Activated CD8-positive, alpha-beta memory T cell treated with anti-CD3 and anti-CD28 coated beads, Interleukin-2, amount 50 U/mL, for 24 hours (primary cell): ENCODE results near the gene TBC1D5.

ENCODE experiments used
- DNase-seq: peaks from one replicate; pipeline ENCODE4 v3.0.0-alpha.2; 2020; ENCODE audit errors: extremely low read depth

TBC1D5 gene

GRCh38 chr3:17479681-17480405 lies 262.6 kb downstream of the TBC1D5 start:
- no peak for DNase-seq

- no peak for DNase-seq
Measured at GRCh38 chr3:17478673-17479072, 263.8 kb downstream of the TBC1D5 start.

GRCh38 chr3:17473761-17474160 lies 268.7 kb downstream of the TBC1D5 start:
- DNase-seq, result no peak

DNA sequence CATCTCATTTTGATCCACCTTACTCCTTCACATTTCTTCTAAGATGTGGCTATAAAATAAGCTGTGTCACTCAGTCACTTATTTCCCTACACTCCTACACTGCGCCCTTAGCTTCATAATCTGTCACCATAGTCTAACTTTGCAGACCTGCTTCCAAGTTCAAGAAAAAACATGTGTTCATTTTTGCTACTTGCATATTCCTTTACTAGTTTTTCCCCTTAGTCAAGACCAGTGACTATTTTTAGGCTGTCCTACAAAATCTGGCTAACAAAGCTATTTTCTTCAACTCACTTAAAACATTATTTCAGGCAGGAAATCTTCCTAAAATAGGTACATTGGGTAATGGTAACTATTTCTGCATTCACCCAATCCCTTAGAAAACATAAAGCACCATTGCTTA lies 272.5 kb downstream of the TBC1D5 start:
- DNase-seq, result no peak

GRCh38 chr3:17469520-17469919 lies 272.9 kb downstream of the TBC1D5 start:
- no peak for DNase-seq

GRCh38 chr3:17466028-17466427 lies 276.4 kb downstream of the TBC1D5 start:
- DNase-seq, result no peak

DNA sequence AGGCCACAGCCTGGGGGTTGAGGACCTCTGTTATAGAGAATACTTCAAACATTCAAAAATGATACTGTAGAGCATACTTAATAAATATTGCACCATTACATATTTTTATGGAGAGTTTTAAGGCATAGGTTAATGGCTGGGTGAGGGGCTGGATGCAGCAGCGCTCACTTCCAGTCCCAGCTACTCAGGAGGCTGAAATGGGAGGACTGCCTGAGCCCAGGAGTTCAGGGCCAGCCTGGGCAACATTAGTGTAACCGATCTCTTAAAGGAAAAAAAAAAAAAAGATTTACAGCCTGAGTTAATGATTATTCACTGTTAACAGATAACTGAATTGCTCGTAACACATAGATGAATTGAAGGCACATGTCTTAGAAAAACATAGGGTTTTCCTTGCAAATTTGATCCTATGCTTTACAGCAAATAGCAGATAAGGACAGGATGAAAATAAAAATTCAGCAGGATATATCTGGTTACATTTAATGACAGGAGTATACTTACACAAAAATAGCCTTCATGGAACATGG lies 282.9 kb downstream of the TBC1D5 start:
- no peak for DNase-seq

DNA sequence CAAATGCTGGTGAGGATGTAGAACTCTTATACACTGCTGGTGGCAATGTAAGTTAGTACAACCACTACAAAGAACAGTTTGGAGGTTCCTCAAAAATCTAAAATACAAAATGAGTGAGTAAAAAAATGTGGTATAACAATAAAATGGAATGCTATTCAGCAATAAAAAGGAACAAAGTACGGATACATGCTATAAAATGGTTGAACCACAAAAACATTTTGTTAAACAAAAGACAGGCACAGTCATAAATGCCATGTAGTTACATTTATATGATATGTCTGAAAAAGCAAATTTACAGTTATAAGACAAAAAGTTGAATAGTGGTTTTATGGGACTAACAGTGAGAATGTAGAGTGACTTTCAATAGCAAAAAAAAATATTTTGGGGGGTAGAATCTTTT lies 285.8 kb downstream of the TBC1D5 start:
- DNase-seq, result no peak

- DNase-seq, result no peak
Measured at GRCh38 chr3:17456046-17456445, 286.4 kb downstream of the TBC1D5 start.

- DNase-seq, result no peak
Measured at GRCh38 chr3:17444865-17445264, 297.6 kb downstream of the TBC1D5 start.

- DNase-seq, result no peak
Measured at GRCh38 chr3:17443142-17443541, 299.3 kb downstream of the TBC1D5 start.

DNA sequence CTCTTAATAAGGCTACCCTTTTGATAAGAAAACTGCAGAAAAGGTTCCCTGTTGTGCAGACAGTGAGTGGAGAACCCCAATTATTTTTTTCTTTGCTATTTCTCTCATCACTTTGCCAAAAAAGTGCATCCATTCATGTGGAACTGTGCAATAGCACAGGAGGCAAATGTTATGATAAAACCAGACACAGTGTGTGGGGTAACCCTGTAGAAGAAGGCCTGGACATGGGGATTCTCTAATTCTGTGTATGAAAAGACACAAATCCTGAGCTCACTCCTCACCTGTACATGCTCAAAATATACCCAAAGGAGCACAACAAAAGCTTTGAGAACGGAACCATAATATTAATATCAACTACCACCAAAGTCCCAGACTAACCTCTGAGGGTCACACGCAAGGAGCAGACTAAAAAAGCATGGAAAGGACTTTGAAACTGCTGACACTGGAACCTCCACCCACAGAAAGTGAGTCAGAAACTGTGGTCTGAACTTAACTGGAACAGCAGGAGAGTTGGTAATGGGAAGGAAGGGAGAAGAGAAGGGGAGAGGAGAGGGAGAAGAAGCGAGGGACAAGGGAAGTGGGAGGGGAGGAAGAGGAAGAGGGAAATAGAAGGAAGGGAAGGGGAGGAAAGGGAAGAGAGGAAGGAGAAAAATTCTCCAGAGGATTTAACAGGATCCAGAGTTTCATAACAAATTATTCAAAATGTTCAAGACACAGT lies 299.9 kb downstream of the TBC1D5 start:
- DNase-seq, result no peak

- DNase-seq, result no peak
Measured at GRCh38 chr3:17433876-17434275, 308.6 kb downstream of the TBC1D5 start.

GRCh38 chr3:17432236-17432635 lies 310.2 kb downstream of the TBC1D5 start:
- DNase-seq, result no peak

DNA sequence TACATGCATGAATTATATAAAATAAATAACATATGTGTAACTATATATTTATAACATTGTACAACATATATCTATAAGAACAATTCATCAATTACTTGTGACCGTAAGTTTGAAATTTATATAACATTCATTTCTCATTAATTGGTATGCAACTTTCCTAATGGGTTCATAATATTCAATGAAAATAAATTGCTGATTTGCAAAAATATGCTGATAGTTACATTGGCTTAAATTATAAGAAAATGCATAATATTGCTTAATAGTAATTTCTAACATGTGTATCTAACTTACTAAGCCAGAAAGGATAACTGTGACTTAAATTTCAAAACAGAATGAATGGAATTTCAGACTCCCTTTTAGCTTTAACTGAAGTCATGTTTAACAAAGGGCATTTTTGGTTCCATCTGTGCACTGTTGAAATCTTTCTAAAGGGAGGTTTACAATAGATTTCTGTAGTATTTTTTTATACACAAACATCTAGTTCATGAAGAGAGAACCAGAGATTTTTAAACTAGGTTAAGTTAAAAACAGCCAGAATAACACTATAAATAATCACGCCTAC lies 310.9 kb downstream of the TBC1D5 start:
- no peak for DNase-seq

DNA sequence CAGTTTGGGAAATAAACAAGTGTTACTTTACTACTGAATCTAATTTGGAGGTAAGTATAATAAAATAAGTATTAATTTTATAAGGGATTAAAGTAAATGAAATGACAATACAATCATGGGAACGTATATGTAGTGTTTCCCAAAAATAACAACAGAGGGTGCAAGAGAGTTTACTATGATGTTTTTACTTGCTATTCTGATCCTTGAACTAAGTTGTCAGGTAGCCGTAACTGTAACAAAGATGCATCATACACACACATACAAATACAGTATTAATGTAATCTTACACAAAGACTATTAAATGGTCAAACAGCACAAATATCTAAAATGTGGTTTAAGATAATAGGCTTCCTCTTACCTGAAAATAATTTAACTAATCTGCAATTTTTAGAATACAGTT lies 311.4 kb downstream of the TBC1D5 start:
- DNase-seq, result no peak

DNA sequence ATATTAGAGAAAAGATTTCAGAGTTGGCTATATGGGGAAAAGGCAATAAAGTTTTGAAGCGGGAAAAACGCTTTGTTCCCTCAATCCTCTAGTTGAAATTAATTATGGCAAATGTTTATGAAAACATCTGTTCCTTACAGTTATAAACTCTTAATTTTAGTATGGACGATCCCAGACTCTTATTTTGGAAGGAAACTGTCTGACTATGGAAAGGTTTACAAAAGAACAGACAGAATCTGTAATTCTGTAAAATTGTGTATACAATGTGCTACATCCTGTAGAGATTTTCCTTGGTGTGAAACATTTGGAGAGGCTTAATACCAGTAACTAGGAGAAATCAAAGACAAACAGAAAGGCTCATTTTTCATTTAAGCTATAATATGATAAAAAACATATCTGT lies 311.8 kb downstream of the TBC1D5 start:
- DNase-seq, result no peak

- DNase-seq, result no peak
Measured at GRCh38 chr3:17423786-17424536, 318.5 kb downstream of the TBC1D5 start.

- no peak for DNase-seq
Measured at GRCh38 chr3:17422636-17423035, 319.8 kb downstream of the TBC1D5 start.

DNA sequence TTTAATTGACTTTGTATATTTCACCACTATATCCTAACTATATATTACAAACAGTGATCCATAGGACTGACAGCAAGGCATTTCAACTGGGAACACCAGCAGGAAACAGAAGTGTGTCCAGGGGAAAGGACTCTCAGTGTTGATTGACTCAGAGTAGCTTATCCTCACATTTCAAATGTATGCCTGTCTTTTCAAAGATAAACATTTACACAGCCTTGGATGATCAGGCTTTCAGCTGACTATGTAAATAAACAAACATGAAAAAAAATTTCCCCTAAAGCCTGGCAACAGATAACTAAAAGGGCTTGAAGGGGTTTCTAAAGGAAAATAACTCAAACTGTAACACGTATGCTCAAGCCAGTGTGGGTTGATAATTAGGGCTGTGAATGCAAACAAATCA lies 321.8 kb downstream of the TBC1D5 start:
- DNase-seq, result no peak

DNA sequence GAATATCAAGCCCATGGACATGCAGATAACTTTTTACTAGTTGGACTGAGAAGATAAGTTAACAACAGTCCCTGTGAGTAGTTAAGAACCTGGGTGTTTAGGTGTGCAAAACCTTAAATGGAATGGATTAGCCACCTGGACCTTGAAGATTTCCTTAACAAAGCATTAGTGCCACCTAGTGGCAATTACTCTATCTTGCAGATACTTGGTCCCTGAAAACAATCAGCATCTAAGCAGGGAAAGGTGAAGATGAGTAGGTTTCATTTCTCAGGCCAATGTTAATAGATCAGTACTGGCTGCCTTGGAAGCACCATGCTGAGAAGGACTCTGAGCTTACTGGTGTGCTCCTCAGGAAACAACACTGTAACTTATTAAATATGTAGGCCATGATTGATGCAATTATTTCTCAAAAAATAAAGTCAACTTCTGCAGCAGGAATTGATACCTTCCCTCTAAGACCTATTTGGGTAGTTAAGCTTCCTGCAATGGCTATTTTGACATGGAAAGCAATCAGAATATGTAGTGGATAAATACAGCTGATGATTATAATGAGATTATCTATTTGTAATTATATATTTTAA lies 329.4 kb downstream of the TBC1D5 start:
- no peak for DNase-seq
